ENCODE measurements around the gene ZPBP2.

DNA sequence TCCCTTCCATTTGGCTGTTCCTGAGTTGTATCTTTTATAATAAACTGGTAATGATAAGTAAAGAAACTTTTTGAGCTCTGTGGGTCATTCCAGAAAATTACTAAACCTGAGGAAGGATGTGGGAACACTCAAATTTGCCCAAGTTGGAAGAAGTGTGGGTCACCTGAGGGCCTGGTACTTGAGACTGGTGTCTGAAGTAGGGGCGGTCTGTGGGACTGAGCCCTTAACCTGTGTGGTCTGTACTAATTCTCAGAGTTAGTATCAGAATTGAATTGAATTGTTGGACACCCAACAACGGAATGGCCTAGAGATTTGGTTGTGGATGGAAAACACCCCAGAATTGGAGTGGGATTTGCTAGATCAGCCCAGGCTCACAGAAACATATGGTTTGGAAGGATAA lies 47.0 kb upstream of the ZPBP2 start:
- TF ChIP-seq EZH2 (IDR thresholded peaks at IDR 0.05; ENCODE audit: low read length), result no peak
- no peak for TF ChIP-seq CTCF (optimal IDR thresholded peaks at IDR 0.05 in 1 of 3, IDR thresholded peaks at IDR 0.05 in 1 of 3, conservative IDR thresholded peaks at IDR 0.05 in 1 of 3; ENCODE audit: extremely low read depth in 1 of 3, insufficient read depth in 2 of 3, low read length in 3 of 3)

Data from keratinocyte (primary cell).